Ovary (tissue), 3 donors: ENCODE data around the gene SRRM2.

ENCODE experiments used
- POLR2A ChIP-seq: fragments of 450-650 bp; IDR thresholded peaks from one replicate; pipeline ENCODE4 v1.6.1; 2017; ENCODE audit warnings: antibody characterized with exemption, mild to moderate bottlenecking, moderate library complexity
- TF ChIP-seq, protein P1 (sequence below), 3 donors: fragments of 450-650 bp in 2 of 3; fragments of 200-600 bp in 1 of 3; IDR thresholded peaks; one replicate each; pipeline versions ENCODE4 v1.5.1 to v1.8.0; 2016 to 2022; ENCODE audit warnings: antibody characterized with exemption in 3 of 3, mild to moderate bottlenecking in 1 of 3
- donor health status: DM: no; HTN: no; CAD: no.

DNA sequence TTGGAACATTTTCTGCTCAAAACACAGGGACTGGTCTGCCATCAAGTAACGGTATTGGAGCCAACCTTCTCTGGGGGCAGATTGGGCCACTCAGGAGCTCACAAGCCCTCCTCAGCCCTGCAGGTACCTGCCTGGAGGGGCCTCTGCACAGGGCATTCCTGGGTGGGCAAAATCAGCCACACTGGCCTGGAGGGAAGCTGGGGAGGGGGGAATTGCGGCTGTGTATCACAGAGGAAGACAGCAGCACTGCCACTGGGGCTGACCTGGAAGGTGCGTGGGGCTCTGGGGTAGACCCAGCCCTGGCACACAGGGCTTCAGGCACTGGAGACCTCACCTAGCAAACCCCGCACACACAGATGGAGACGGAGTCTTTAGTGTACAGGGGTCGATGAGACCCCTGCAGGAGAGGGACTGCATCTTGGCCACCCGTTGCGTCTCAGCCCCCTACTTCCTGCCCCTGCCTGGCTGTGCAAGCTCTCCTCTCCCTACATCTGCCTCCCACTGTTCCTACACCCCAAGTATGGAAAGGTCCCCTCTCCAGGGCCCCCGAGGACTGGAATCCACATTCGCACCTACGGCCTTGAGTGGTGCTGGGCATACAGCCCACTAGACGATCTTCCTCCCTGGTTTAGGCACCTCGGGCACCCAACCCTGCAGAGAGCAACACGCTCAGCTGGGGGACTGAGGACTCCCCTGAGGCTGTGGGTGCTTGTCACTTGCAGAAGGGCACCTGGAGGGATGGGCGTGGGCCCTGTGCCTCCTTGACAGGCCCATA is 7.1 kb upstream of the SRRM2 start:
- TF ChIP-seq, protein P1, sequence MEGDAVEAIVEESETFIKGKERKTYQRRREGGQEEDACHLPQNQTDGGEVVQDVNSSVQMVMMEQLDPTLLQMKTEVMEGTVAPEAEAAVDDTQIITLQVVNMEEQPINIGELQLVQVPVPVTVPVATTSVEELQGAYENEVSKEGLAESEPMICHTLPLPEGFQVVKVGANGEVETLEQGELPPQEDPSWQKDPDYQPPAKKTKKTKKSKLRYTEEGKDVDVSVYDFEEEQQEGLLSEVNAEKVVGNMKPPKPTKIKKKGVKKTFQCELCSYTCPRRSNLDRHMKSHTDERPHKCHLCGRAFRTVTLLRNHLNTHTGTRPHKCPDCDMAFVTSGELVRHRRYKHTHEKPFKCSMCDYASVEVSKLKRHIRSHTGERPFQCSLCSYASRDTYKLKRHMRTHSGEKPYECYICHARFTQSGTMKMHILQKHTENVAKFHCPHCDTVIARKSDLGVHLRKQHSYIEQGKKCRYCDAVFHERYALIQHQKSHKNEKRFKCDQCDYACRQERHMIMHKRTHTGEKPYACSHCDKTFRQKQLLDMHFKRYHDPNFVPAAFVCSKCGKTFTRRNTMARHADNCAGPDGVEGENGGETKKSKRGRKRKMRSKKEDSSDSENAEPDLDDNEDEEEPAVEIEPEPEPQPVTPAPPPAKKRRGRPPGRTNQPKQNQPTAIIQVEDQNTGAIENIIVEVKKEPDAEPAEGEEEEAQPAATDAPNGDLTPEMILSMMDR (IDR thresholded peaks at IDR 0.05): no peak
- TF ChIP-seq POLR2A: no peak
